ENCODE results near the gene DCP1B. TPM values are rescaled to one million over a fixed set of nuclear protein-coding genes. Genes with fewer than 3 reads are reported as not detected.

Gene DCP1B
- 19.8 to 22.9 TPM (median 21.4 TPM) in 3 replicates for total RNA-seq

DNA sequence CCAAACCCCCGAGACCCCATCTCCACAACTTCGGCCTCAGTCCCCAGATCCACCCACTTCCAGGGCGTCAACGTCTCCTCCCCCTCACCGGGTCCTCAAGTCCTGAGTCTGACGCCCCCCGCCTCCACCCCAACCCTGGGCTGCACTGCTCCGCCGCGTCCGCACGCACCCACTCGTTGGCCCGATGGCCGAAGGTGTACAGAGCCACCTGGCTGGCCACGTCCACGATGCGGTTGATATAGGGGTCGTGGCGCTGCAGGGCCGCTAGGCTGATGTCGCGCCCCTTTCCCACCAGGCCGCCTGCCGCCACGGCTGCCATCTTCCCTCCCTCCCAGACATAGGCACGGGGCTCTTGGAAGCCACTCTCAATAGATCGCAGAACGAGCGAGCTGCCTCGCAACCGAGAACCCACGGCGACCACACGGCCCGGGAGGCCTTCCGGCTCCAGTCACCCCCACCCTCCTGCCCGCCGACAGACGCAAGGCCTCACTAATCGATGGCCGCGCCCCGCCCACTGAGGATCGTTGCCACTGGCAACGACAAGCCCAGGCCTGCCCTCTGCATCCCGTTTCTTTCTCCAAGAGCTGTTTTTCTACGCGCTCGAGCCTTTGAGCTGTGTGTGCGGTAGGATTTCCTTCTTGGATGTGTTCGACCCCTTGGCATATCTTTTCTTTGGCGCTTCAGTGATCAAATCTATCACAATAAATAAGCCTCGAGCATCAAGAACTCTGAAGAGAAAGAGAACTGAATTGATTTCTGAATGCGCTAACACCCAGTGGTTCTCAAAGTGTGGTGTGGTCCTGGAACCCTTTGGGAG lies at the start of gene DCP1B:
Gene DCP1B, minus strand, starts transcription at position 345 of the 817 bp plus-strand sequence. Its CDS starts 26 bp downstream, at position 319.
- H3K36me3 Mint-ChIP-seq: no peaks in the 10 kb centered on the region
- peak within 1 kb of the TSS; percentile 94 for H3K4me3 Mint-ChIP-seq
- H3K9me3 Mint-ChIP-seq: no peaks in the 10 kb centered on the region
- TF ChIP-seq, protein P1, sequence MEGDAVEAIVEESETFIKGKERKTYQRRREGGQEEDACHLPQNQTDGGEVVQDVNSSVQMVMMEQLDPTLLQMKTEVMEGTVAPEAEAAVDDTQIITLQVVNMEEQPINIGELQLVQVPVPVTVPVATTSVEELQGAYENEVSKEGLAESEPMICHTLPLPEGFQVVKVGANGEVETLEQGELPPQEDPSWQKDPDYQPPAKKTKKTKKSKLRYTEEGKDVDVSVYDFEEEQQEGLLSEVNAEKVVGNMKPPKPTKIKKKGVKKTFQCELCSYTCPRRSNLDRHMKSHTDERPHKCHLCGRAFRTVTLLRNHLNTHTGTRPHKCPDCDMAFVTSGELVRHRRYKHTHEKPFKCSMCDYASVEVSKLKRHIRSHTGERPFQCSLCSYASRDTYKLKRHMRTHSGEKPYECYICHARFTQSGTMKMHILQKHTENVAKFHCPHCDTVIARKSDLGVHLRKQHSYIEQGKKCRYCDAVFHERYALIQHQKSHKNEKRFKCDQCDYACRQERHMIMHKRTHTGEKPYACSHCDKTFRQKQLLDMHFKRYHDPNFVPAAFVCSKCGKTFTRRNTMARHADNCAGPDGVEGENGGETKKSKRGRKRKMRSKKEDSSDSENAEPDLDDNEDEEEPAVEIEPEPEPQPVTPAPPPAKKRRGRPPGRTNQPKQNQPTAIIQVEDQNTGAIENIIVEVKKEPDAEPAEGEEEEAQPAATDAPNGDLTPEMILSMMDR (IDR thresholded peaks at IDR 0.05; ENCODE audit: unreplicated experiment): no peak
- H3K27ac Mint-ChIP-seq: peak within 1 kb of the TSS; percentile 97
- peak; percentile 91 to 94 for DNase-seq (ENCODE audit: low spot score in 2 of 2, unreplicated experiment in 2 of 2)
- no peaks in the 10 kb centered on the region for H3K27me3 Mint-ChIP-seq (ENCODE audit: low read depth)
- H3K4me1 Mint-ChIP-seq: peaks cover 31% of the 10 kb centered on the region

DNA sequence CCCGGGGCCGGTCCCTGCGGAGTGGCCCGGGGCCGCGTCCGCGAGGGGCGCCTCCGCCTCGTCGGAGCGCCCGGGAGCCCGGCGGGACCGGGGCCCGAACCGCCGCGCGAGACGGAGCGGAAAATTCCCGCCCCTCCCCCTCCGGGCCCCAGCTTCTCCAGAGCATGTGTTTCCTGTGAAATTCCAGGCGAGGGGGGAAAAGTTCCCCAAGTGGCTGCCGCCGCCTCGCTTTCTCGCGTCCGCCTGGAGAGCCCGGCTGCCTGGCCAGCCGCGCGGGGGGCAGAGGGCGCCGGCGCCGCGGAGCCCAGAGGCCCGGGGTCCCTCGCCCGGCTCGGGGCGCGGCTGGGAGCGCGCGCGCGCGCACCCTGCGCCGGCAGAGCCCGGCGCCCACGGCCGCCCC lies 49.4 kb upstream of the DCP1B start:
- H3K36me3 Mint-ChIP-seq: no peaks in the 10 kb centered on the region
- no peaks in the 10 kb centered on the region for H3K9me3 Mint-ChIP-seq
- TF ChIP-seq, protein P1 (IDR thresholded peaks at IDR 0.05; ENCODE audit: unreplicated experiment): no peak
- peak overlapping the region; percentile 47 for H3K4me3 Mint-ChIP-seq
- DNase-seq (ENCODE audit: low spot score in 2 of 2, unreplicated experiment in 2 of 2): no peak
- H3K27me3 Mint-ChIP-seq (ENCODE audit: low read depth): peaks cover 4% of the 10 kb centered on the region
- H3K4me1 Mint-ChIP-seq: peaks cover 53% of the 10 kb centered on the region
- no peak overlapping the region for H3K27ac Mint-ChIP-seq

DNA sequence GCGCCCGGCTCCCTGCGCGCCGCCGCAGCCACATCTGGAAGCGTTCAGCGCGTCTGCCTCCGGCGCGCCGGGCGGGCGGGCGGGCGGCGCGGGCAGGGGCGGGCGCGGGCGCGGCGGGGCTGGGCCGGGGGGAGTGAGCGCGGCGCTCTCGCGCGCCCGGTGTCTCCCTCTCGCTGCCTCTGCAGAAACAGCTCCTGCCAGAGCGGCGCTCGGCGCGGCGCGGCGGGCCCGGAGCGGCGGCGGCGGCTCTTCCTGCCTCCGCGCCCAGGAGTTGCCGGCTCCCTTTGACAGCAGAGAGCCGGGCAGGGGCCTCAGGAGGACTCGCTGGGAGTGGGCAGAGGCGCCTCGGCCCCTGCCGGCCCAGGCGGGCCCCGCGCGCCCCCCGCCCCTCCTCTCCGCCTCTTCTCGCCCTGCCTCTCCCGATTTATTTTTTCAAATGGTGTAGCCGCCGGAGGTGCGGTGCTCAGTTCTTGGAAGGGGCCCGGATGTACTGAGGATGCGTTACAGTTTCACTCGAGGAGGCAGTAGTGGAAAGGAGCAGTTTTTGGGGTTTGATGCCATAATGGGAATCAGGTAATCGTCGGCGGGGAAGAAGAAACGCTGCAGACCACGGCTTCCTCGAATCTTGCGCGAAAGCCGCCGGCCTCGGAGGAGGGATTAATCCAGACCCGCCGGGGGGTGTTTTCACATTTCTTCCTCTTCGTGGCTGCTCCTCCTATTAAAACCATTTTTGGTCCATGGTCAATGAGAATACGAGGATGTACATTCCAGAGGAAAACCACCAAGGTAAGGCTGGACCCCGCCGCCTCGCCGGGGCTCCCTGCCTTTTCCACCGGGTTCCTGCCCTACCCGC lies 48.8 kb upstream of the DCP1B start, which contains the start of gene CACNA1C:
Gene CACNA1C, plus strand, starts transcription at position 162 of the 853 bp plus-strand sequence. Its CDS starts 576 bp downstream, at position 738.
- no peaks in the 10 kb centered on the region for H3K9me3 Mint-ChIP-seq
- TF ChIP-seq, protein P1 (IDR thresholded peaks at IDR 0.05; ENCODE audit: unreplicated experiment): no peak
- H3K36me3 Mint-ChIP-seq: no peaks in the 10 kb centered on the region
- H3K27ac Mint-ChIP-seq: peak within 1 kb of the TSS; percentile 87
- peaks cover 4% of the 10 kb centered on the region for H3K27me3 Mint-ChIP-seq (ENCODE audit: low read depth)
- H3K4me1 Mint-ChIP-seq: peaks cover 56% of the 10 kb centered on the region
- peak; percentile 58 to 77 for DNase-seq (ENCODE audit: low spot score in 2 of 2, unreplicated experiment in 2 of 2)
- H3K4me3 Mint-ChIP-seq: peak within 1 kb of the TSS; percentile 86

DNA sequence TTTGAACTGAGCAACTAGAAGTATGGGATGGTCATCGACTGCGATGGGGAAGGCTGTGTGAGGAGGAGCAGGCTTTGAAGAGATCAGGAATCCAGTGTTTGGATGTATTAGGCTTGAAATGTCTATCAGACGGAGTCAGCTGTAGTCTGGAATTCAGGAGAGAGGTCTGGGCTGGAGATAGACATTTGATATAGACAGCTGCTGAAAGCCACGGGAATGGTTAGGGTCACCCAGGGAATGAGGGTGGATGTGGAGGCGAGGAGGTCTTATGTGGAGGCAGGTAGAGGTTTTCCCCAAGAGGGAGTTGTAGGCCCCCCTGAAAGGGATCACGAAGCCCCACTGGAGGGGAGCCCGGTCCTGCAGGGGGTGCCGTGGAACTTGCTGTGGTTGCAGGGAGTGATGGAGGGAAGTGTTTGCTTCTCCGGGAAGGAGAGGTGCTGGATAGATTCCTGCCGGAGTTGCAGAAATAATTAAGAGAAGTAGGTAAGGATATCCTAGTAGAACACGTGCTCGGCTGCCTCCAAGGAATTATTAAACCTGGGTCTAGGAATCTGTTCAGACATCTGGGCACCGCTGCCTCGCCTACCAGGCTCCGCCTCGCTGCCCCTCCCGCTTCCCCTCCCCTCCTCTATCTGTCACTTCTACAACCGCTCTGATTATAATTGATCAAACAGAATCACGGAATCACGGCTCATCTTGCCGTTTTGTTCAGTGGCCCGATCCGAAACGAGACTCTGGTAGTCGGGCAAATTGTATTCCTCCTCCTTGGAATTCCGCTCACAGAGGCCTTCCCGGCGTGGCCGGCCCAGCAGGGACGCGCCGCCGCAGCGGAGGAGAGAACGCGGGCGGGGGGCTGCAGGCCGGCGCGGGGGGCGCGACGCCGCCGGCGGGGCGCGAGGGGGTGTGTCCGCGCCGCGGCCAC lies 47.7 kb upstream of the DCP1B start:
- Mint-ChIP-seq H3K4me3 (peak overlapping the region; percentile 69), H3K9me3 (no peaks in the 10 kb centered on the region), H3K4me1 (peaks cover 52% of the 10 kb centered on the region), H3K27me3 (ENCODE audit: low read depth) (peaks cover 4% of the 10 kb centered on the region), H3K36me3 (no peaks in the 10 kb centered on the region), H3K27ac (peak overlapping the region; percentile 87)
- peak in 1 of 2 experiments; percentile 49 for DNase-seq (ENCODE audit: low spot score in 2 of 2, unreplicated experiment in 2 of 2)
- TF ChIP-seq, protein P1 (IDR thresholded peaks at IDR 0.05; ENCODE audit: unreplicated experiment): no peak

Measured in mesothelial cell of epicardium (in vitro differentiated cells).